ENCODE results near the gene ZNF655.

The ZNF655 gene

DNA sequence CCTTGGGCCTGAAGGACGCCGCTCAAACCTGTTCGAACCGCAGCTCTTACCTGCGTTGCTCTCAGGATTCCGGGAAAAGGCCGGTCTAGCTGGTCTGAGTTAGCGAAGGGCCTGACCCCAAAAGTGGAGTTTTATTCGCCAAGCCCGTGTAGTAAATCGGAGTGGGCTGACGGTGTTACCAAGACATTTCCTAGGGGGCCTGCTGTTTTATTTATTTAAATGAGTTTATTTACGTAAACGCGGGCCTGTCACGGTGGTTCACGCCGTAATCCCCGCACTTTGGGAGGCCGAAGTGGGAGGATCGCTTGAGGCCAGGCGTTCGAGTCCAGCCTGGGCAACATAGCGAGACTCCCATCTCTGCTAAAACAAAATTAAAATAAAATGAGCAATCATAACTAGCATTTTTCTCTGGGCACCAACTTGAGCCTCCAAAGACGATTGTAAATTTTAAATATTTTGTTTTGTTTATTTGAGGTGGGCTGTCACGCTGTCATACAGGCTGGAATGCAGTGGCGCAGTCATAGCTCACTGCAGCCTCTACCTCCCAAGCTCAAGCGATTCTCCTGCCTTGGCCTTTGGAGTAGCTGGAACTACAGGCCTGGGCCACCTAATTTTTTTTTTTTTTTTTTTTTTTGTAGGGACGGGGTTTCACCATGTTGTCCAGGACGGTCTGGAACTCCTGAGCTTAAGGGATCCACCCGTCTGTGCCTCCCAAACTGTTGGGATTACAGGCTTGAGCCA, 903 bp downstream of the ZNF655 start:
- TF ChIP-seq MYC (IDR thresholded peaks at IDR 0.05; ENCODE audit: low read depth, low read length): no peak
- TF ChIP-seq, protein P1, sequence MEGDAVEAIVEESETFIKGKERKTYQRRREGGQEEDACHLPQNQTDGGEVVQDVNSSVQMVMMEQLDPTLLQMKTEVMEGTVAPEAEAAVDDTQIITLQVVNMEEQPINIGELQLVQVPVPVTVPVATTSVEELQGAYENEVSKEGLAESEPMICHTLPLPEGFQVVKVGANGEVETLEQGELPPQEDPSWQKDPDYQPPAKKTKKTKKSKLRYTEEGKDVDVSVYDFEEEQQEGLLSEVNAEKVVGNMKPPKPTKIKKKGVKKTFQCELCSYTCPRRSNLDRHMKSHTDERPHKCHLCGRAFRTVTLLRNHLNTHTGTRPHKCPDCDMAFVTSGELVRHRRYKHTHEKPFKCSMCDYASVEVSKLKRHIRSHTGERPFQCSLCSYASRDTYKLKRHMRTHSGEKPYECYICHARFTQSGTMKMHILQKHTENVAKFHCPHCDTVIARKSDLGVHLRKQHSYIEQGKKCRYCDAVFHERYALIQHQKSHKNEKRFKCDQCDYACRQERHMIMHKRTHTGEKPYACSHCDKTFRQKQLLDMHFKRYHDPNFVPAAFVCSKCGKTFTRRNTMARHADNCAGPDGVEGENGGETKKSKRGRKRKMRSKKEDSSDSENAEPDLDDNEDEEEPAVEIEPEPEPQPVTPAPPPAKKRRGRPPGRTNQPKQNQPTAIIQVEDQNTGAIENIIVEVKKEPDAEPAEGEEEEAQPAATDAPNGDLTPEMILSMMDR (IDR thresholded peaks at IDR 0.05; ENCODE audit: low read depth, low read length): no peak
- TF ChIP-seq, protein P2, sequence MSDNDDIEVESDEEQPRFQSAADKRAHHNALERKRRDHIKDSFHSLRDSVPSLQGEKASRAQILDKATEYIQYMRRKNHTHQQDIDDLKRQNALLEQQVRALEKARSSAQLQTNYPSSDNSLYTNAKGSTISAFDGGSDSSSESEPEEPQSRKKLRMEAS (IDR thresholded peaks at IDR 0.05; ENCODE audit: low read depth, low read length): 0 out of 2 replicates have a peak, but pooled peaks have one; percentile 4
- TF ChIP-seq POLR2A (IDR thresholded peaks at IDR 0.05; ENCODE audit: extremely low read depth, insufficient read length): no peak
- peak overlapping the region; percentile 92 for H3K4me3 ChIP-seq (ENCODE audit: low read depth, low read length)
- no peak for DNase-seq (ENCODE audit: low read depth)

DNA sequence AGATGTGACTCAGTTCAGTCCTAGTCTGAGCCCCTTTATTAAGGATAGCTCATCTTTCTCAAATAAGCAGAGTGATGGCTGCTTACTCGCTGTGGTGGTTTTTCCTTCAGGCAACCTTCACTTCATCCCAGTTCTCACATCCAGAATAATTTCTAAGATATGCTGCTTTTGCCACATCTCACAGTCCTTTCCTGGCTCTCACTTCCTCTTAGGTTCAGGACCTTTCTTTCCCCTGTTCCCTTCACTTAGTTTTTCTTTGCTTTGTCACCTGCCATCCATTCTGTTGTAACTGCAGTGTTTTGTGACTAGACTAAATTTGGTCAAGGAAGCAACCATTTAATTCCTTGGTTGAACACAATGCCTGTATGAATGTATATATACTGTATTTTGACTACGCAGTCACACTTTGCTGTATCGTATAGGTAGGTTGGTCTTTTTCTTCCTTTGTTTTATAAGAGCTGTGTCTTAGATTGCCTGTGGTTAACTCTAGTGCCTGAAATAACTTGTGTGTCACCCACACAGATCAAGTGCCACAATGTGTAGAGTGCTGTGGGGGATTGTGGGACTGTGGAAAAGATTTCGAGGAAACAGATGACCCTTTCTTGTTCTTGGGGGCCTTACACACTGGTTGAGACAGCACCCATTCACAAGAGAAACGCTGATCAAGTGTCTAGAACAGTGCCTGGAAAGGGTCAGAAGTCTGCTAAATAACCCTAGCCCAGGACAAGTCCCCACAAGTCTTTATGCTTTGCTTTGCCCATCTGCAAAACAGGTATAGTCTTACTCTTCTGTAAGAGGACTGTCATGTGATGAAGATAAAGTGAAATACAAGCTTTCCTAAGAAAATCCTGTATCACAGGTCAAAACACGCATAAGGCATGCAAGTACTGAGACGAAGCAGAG, 2.6 kb downstream of the ZNF655 start:
- TF ChIP-seq POLR2A (IDR thresholded peaks at IDR 0.05; ENCODE audit: extremely low read depth, insufficient read length) (no peak), MYC (IDR thresholded peaks at IDR 0.05; ENCODE audit: low read depth, low read length) (no peak)
- TF ChIP-seq, protein P1 (IDR thresholded peaks at IDR 0.05; ENCODE audit: low read depth, low read length): no peak
- TF ChIP-seq, protein P2 (IDR thresholded peaks at IDR 0.05; ENCODE audit: low read depth, low read length): no peak
- no peak overlapping the region for H3K4me3 ChIP-seq (ENCODE audit: low read depth, low read length)
- no peak for DNase-seq (ENCODE audit: low read depth)

- no peak for TF ChIP-seq MYC (IDR thresholded peaks at IDR 0.05; ENCODE audit: low read depth, low read length)
- TF ChIP-seq, protein P2 (IDR thresholded peaks at IDR 0.05; ENCODE audit: low read depth, low read length): no peak
- no peak for TF ChIP-seq POLR2A (IDR thresholded peaks at IDR 0.05; ENCODE audit: extremely low read depth, insufficient read length)
- TF ChIP-seq, protein P1 (IDR thresholded peaks at IDR 0.05; ENCODE audit: low read depth, low read length): no peak
- no peak for DNase-seq (ENCODE audit: low read depth)
- H3K4me3 ChIP-seq (ENCODE audit: low read depth, low read length): no peak overlapping the region
These were observed 3.3 kb downstream of the ZNF655 start for GRCh38 chr7:99561737-99562051.

GRCh38 chr7:99562114-99562784, 3.8 kb downstream of the ZNF655 start:
- TF ChIP-seq, protein P1 (IDR thresholded peaks at IDR 0.05; ENCODE audit: low read depth, low read length): no peak
- TF ChIP-seq MYC (IDR thresholded peaks at IDR 0.05; ENCODE audit: low read depth, low read length) (no peak), POLR2A (IDR thresholded peaks at IDR 0.05; ENCODE audit: extremely low read depth, insufficient read length) (no peak)
- TF ChIP-seq, protein P2 (IDR thresholded peaks at IDR 0.05; ENCODE audit: low read depth, low read length): no peak
- no peak for DNase-seq (ENCODE audit: low read depth)
- H3K4me3 ChIP-seq (ENCODE audit: low read depth, low read length): no peak overlapping the region

DNA sequence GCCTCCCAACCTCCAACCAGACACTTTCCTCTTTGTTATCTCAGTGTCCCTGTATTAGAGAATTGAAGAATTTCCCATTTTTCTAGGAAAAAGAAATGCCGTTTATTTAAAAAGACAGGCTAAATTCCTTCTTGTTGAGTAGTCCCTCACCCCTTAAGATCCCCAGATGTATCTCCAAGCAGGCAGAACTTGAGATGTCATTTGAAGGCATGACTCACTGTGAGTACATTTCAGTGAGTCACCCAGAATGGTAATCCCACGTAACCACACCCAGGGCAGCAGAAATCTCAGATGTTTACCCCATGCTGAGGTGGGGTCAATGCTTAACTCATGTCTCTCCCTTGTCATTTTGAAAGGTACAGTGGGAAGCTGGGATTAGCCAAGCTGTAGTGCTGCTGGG, 4.4 kb downstream of the ZNF655 start:
- DNase-seq (ENCODE audit: low read depth): peak; percentile 81
- no peak overlapping the region for H3K4me3 ChIP-seq (ENCODE audit: low read depth, low read length)
- TF ChIP-seq, protein P2 (IDR thresholded peaks at IDR 0.05; ENCODE audit: low read depth, low read length): peak; percentile 29; the same call in 1 of the 2 replicates
- TF ChIP-seq MYC (IDR thresholded peaks at IDR 0.05; ENCODE audit: low read depth, low read length): no peak
